Activated T-helper 17 cell treated with anti-CD3 and anti-CD28 coated beads, Interleukin-2, amount 50 U/mL, for 72 hours (primary cell): Measurements from ENCODE around the gene FGFBP2. TPM values are rescaled to one million over a fixed set of nuclear protein-coding genes. Genes with fewer than 3 reads are reported as not detected.

Experiments used
- ATAC-seq: fragments of 150-1000 bp; cut with Tn5 transposase; replicated peaks from 2 replicates; pipeline ENCODE4 v1.10.0; 2021; ENCODE audit warnings: mild to moderate bottlenecking, moderate library complexity
- H3K27ac Mint-ChIP-seq: one replicate; pipeline ENCODE4 v1.8.0; 2022; ENCODE audit warnings: mixed read lengths
- H3K27me3 Mint-ChIP-seq: one replicate; pipeline ENCODE4 v1.8.0; 2022; ENCODE audit warnings: mixed read lengths
- H3K36me3 Mint-ChIP-seq: one replicate; pipeline ENCODE4 v1.8.0; 2022; ENCODE audit warnings: low read depth, mild to moderate bottlenecking, mixed read lengths
- H3K4me1 Mint-ChIP-seq: one replicate; pipeline ENCODE4 v1.8.0; 2022; ENCODE audit warnings: mixed read lengths
- H3K4me3 Mint-ChIP-seq: one replicate; pipeline ENCODE4 v1.8.0; 2022; ENCODE audit warnings: mild to moderate bottlenecking, mixed read lengths
- H3K9me3 Mint-ChIP-seq: one replicate; pipeline ENCODE4 v1.8.0; 2022; ENCODE audit warnings: mixed read lengths
- total RNA-seq, 2 donors: library from RNA; stranded (reverse); gene quantifications; one replicate each; pipeline ENCODE4 v1.2.3, GENCODE V29; 2022

The FGFBP2 gene
- total RNA-seq, 2 donors from 2014 or later: 0.22 to 2.2 TPM

- Mint-ChIP-seq H3K4me1 (no peaks in the 10 kb centered on the region), H3K36me3 (no peaks in the 10 kb centered on the region), H3K27ac (no peak overlapping the region), H3K4me3 (no peak overlapping the region), H3K27me3 (peaks cover 24% of the 10 kb centered on the region), H3K9me3 (no peaks in the 10 kb centered on the region)
- ATAC-seq: no peak
Observed at GRCh38 chr4:15986907-15987306, 23.9 kb upstream of the FGFBP2 start.

- no peaks in the 10 kb centered on the region for H3K36me3 Mint-ChIP-seq
- peaks cover 25% of the 10 kb centered on the region for H3K27me3 Mint-ChIP-seq
- H3K9me3 Mint-ChIP-seq: no peaks in the 10 kb centered on the region
- no peaks in the 10 kb centered on the region for H3K4me1 Mint-ChIP-seq
- no peak overlapping the region for H3K27ac Mint-ChIP-seq
- ATAC-seq: no peak
- H3K4me3 Mint-ChIP-seq: no peak overlapping the region
Observed at GRCh38 chr4:15983610-15984009, 20.6 kb upstream of the FGFBP2 start.

DNA sequence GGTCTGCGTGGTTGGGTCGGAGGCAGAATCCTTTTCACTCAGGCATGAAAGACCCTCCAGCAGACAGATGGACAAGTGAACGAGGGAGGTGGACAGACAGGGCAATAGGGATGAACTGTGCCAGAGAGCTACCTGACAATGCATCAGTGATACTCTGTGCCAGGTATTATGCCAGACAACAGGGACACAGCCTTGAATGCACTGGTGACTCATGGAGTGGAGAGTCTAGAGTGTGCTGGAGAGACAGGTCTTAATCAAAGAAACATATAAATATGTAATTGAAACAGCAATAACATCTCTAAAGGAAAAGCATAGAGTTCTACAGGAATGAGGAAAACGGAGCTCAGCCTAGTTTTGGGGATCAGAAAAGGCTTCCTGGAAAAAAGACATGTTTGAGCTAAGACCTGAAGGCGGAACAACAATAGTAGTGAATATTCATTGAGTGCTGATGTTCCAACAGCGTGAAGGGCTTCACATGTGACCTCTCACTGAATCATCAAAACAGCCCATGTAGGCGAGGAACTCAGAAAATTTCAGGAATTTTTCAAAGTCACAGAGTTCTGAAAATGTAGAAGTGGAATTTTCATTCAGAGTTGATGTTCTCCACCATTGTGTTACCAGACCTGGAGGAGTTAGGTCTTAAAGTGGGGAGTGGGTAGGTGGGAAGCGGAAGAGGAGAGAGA, 20.0 kb upstream of the FGFBP2 start:
- no peaks in the 10 kb centered on the region for H3K4me1 Mint-ChIP-seq
- ATAC-seq: no peak
- no peaks in the 10 kb centered on the region for H3K9me3 Mint-ChIP-seq

GRCh38 chr4:15976456-15977447, 13.8 kb upstream of the FGFBP2 start:
- ATAC-seq: no peak
- peaks cover 32% of the 10 kb centered on the region for H3K27me3 Mint-ChIP-seq
- no peaks in the 10 kb centered on the region for H3K36me3 Mint-ChIP-seq
- H3K9me3 Mint-ChIP-seq: no peaks in the 10 kb centered on the region
- H3K4me3 Mint-ChIP-seq: no peak overlapping the region
- no peaks in the 10 kb centered on the region for H3K4me1 Mint-ChIP-seq
- H3K27ac Mint-ChIP-seq: no peak overlapping the region

More for the DNA sequence above, 20.0 kb upstream of the FGFBP2 start:
- Mint-ChIP-seq H3K4me3 (no peak overlapping the region), H3K27me3 (peaks cover 26% of the 10 kb centered on the region), H3K36me3 (no peaks in the 10 kb centered on the region), H3K27ac (no peak overlapping the region)

DNA sequence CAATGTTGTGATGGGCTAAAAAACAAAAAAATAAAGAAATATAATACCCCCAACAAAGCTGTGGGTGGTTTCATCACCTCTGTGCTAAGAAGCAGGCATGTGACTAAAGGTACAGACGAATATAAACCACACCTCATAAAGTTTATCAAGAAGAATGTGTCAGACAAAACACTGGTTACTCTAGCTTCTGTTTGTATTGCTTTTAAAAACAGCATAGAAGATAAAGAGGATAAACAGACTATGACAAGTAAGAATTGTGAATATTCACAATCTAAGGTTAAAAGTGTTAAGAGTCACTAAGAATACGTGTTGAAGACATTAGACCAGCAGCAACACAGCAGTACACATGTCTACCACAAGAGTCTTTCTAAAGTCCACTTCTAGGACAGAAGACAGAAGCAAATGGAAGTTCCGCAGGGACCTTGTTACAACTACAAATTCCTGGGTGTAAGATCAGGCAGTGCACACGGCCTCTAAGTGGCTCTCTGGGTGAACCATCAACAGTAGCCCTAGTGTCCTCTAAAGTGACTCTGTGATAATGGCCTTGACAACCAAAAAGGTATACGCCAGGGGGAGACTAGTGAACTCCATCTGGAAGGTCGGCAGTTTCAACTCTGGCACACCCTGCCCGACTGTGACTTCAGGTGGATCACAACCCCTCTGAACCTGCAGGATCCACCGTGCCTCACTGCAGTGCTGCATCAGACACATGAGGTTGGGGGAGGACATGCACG, 8.3 kb upstream of the FGFBP2 start:
- ATAC-seq: no peak
- Mint-ChIP-seq H3K36me3 (no peaks in the 10 kb centered on the region), H3K27me3 (peaks cover 30% of the 10 kb centered on the region), H3K27ac (no peak overlapping the region), H3K9me3 (peaks cover 8% of the 10 kb centered on the region), H3K4me3 (no peak overlapping the region), H3K4me1 (no peaks in the 10 kb centered on the region)

DNA sequence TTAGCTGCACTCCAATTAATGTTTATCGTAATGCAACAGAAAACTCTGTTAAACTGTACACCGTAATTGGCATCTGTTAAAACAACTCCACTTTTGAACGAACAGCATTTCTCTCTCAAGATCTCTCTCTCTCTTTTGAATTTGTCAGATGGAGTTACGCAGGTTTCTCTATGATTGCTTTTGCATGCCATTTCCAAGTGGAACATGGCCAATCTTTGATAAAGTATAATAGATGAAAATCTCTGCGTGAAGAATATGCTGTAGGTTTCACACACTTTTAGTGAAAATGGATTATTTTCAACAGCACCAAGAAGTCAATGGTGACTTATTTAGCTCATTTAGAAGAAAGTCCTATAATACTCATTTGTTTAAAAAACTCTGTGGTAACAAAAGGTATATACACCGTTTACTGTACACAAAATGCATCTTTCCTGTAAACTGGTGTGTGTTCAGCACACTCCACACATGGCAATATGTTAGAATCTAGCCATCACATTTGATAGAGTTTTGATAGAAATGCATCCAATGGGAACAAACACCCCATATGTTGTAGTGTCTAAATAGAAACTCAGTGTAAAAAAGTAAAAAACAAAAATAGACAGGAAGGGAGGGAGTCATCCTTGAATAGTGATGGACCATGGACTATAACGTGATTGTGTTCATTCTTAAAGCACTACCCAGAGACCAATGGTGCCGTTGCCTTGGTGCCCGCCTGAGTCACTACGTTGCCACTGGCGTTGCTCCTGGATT, 5.8 kb upstream of the FGFBP2 start:
- ATAC-seq: no peak
- no peaks in the 10 kb centered on the region for H3K4me1 Mint-ChIP-seq

GRCh38 chr4:15965325-15965724, 2.4 kb upstream of the FGFBP2 start:
- ATAC-seq: no peak
- H3K9me3 Mint-ChIP-seq: peaks cover 10% of the 10 kb centered on the region
- H3K4me3 Mint-ChIP-seq: no peak overlapping the region
- no peaks in the 10 kb centered on the region for H3K4me1 Mint-ChIP-seq
- H3K27me3 Mint-ChIP-seq: peaks cover 18% of the 10 kb centered on the region
- H3K36me3 Mint-ChIP-seq: no peaks in the 10 kb centered on the region
- no peak overlapping the region for H3K27ac Mint-ChIP-seq

More for the DNA sequence above, 5.8 kb upstream of the FGFBP2 start:
- H3K9me3 Mint-ChIP-seq: peaks cover 10% of the 10 kb centered on the region
- H3K36me3 Mint-ChIP-seq: no peaks in the 10 kb centered on the region
- H3K4me3 Mint-ChIP-seq: no peak overlapping the region
- H3K27ac Mint-ChIP-seq: no peak overlapping the region
- peaks cover 22% of the 10 kb centered on the region for H3K27me3 Mint-ChIP-seq

GRCh38 chr4:15964159-15964558, 1.2 kb upstream of the FGFBP2 start:
- Mint-ChIP-seq H3K4me1 (no peaks in the 10 kb centered on the region), H3K36me3 (no peaks in the 10 kb centered on the region), H3K27me3 (peaks cover 24% of the 10 kb centered on the region), H3K9me3 (peaks cover 10% of the 10 kb centered on the region), H3K27ac (no peak overlapping the region), H3K4me3 (no peak overlapping the region)
- no peak for ATAC-seq

DNA sequence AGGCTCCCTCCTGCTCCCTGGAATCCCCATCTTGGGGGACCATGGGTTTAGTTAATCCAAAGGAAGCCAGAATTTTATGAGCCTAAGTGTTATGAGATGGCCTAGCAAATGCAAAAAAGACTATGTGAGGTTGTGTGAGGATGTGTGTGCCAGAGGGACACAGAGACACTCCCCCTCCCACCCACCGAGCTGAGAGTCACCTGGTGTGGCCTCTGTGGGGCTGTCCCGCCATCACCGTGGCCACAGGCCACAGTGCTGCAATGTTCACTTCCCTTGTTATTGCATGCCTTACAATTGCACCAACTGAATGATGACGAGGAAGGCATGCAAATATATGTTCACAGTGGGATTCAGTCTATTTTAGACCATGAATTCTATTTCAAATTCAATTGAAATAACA, 601 bp upstream of the FGFBP2 start:
- no peaks in the 10 kb centered on the region for H3K4me1 Mint-ChIP-seq
- no peaks in the 10 kb centered on the region for H3K36me3 Mint-ChIP-seq
- ATAC-seq: peak; percentile 90
- peak overlapping the region; percentile 20 for H3K4me3 Mint-ChIP-seq
- peaks cover 20% of the 10 kb centered on the region for H3K27me3 Mint-ChIP-seq
- H3K27ac Mint-ChIP-seq: no peak overlapping the region
- peaks cover 10% of the 10 kb centered on the region for H3K9me3 Mint-ChIP-seq

DNA sequence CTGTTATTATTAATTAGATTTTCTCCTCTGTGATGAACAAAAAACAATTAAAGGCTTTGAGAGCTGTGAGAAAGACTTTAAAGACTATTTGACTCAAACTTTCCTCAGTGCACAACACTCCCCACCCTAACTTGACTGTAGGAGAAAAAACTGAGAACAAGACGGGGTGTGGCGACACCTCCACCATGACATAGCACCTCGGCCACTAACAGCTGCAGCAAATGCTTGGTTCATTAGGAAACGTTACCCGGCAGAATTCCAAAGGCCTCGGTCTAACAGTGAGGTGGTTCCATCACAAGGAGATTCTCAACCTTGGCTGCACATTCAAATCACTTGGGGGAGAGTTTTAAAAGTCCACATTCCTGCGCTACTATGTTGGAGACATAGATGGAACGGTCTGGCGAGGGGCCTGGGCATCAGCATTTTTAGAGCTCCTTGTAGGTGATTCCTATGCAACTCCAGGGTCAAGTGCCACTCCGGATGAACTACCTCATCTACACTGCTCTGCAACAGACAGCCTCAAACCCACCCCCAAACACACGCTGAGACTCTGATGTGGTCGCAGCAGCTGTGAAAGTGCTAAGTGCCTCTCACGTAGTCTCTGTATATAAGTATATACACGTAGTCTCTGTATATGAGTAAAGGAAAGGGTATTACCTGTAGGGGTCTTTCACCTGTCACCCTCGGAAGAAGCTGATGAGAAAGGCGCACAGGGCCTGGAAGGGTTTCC, 1.0 kb downstream of the FGFBP2 start:
- H3K27ac Mint-ChIP-seq: no peak overlapping the region
- peaks cover 9% of the 10 kb centered on the region for H3K9me3 Mint-ChIP-seq
- ATAC-seq: no peak
- H3K27me3 Mint-ChIP-seq: peaks cover 18% of the 10 kb centered on the region
- H3K36me3 Mint-ChIP-seq: no peaks in the 10 kb centered on the region
- H3K4me1 Mint-ChIP-seq: no peaks in the 10 kb centered on the region
- H3K4me3 Mint-ChIP-seq: no peak overlapping the region

- H3K4me3 Mint-ChIP-seq: no peak overlapping the region
- peaks cover 9% of the 10 kb centered on the region for H3K27me3 Mint-ChIP-seq
- H3K36me3 Mint-ChIP-seq: no peaks in the 10 kb centered on the region
- no peaks in the 10 kb centered on the region for H3K4me1 Mint-ChIP-seq
- peak; percentile 50 for ATAC-seq
- no peak overlapping the region for H3K27ac Mint-ChIP-seq
- no peaks in the 10 kb centered on the region for H3K9me3 Mint-ChIP-seq
Observed at GRCh38 chr4:15958562-15958961, 4.4 kb downstream of the FGFBP2 start.

GRCh38 chr4:15956179-15956850, 6.7 kb downstream of the FGFBP2 start:
- ATAC-seq: peak; percentile 80
- Mint-ChIP-seq H3K9me3 (no peaks in the 10 kb centered on the region), H3K4me3 (no peak overlapping the region), H3K36me3 (no peaks in the 10 kb centered on the region), H3K27ac (no peak overlapping the region), H3K27me3 (peaks cover 9% of the 10 kb centered on the region), H3K4me1 (no peaks in the 10 kb centered on the region)

DNA sequence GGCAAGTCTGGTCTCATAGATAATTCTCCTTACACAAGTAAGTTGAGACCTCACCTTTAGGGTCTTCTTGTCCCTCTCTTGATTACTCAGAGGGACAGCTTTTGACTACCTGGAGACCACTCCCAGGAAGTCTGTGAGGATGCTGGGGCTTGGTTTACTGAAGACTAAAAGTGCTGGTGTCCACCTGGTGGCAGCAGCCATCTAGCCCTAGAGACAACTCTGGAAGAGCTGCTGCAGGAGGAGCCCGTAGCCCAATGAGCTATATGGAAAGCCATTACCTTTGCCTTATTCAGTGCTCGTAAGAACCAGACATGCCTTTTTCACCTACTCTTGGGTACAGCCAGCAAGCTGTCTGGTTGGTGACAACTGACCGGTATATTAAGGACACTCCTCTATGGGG, 7.3 kb downstream of the FGFBP2 start:
- H3K36me3 Mint-ChIP-seq: no peaks in the 10 kb centered on the region
- H3K9me3 Mint-ChIP-seq: no peaks in the 10 kb centered on the region
- H3K4me3 Mint-ChIP-seq: no peak overlapping the region
- no peak overlapping the region for H3K27ac Mint-ChIP-seq
- peaks cover 9% of the 10 kb centered on the region for H3K27me3 Mint-ChIP-seq
- H3K4me1 Mint-ChIP-seq: no peaks in the 10 kb centered on the region
- ATAC-seq: no peak
